SH-SY5Y (cell line): ENCODE measurements around the gene FBXO9.

Source experiments
- GATA2 ChIP-seq: IDR thresholded peaks from 2 replicates; pipeline ENCODE4 v1.6.1; 2011; ENCODE audit warnings: mild to moderate bottlenecking, low read depth, low read length
- GATA3 ChIP-seq: IDR thresholded peaks from 2 replicates; pipeline ENCODE4 v1.6.1; 2011; ENCODE audit warnings: low read depth, mild to moderate bottlenecking, low read length, moderate library complexity

The FBXO9 gene

GRCh38 chr6:53059648-53060589 lies 5.3 kb upstream of the FBXO9 start:
- TF ChIP-seq GATA2 (no peak), GATA3 (no peak)

GRCh38 chr6:53062169-53062539 lies 3.0 kb upstream of the FBXO9 start:
- TF ChIP-seq GATA3 (no peak), GATA2 (no peak)

GRCh38 chr6:53064726-53065265 lies 408 bp upstream of the FBXO9 start:
- no peak for TF ChIP-seq GATA2
- TF ChIP-seq GATA3: no peak

GRCh38 chr6:53066077-53066417 lies 843 bp downstream of the FBXO9 start:
- no peak for TF ChIP-seq GATA3
- TF ChIP-seq GATA2: no peak

GRCh38 chr6:53066874-53067706 lies 1.9 kb downstream of the FBXO9 start:
- TF ChIP-seq GATA2 (no peak), GATA3 (no peak)

GRCh38 chr6:53067849-53068361 lies 2.7 kb downstream of the FBXO9 start:
- no peak for TF ChIP-seq GATA2
- no peak for TF ChIP-seq GATA3

- no peak for TF ChIP-seq GATA2
- no peak for TF ChIP-seq GATA3
Measured at GRCh38 chr6:53069427-53069826, 4.2 kb downstream of the FBXO9 start.

- no peak for TF ChIP-seq GATA3
- TF ChIP-seq GATA2: peak; percentile 41; the same call in 1 of the 2 replicates
Measured at GRCh38 chr6:53070806-53071205, 5.6 kb downstream of the FBXO9 start.

GRCh38 chr6:53074347-53074746 lies 9.1 kb downstream of the FBXO9 start:
- TF ChIP-seq GATA2 (no peak), GATA3 (no peak)

- TF ChIP-seq GATA3 (no peak), GATA2 (no peak)
Measured at GRCh38 chr6:53080813-53081212, 15.6 kb downstream of the FBXO9 start.

GRCh38 chr6:53086302-53086701 lies 21.1 kb downstream of the FBXO9 start:
- no peak for TF ChIP-seq GATA3

- TF ChIP-seq GATA2 (no peak), GATA3 (no peak)
Measured at GRCh38 chr6:53089948-53090347, 24.7 kb downstream of the FBXO9 start.

GRCh38 chr6:53090576-53090975 lies 25.4 kb downstream of the FBXO9 start:
- TF ChIP-seq GATA2: no peak
- TF ChIP-seq GATA3: no peak

- TF ChIP-seq GATA3: no peak
Measured at GRCh38 chr6:53095270-53095669, 30.1 kb downstream of the FBXO9 start.

GRCh38 chr6:53095716-53096115 lies 30.5 kb downstream of the FBXO9 start:
- TF ChIP-seq GATA3 (no peak), GATA2 (no peak)
